ENCODE data around the gene SPP2. TPM values are rescaled to one million over a fixed set of nuclear protein-coding genes. Genes with fewer than 3 reads are reported as not detected.

The SPP2 gene
- total and polyA plus RNA-seq, 9 of the 15 experiments (the other 6 are each of a cell fraction or from before 2014, with no cell fraction given): not detected

GRCh38 chr2:234100686-234101085, 50.2 kb downstream of the SPP2 start (continued):
- no peak for TF ChIP-seq ZFP36 (IDR thresholded peaks at IDR 0.05; ENCODE audit: low read depth, low read length, partially characterized antibody)
- TF ChIP-seq NKRF (IDR thresholded peaks at IDR 0.05; ENCODE audit: borderline replicate concordance): no peak
- no peak for TF ChIP-seq ZNF609 (CRISPR knock-in tag; IDR thresholded peaks at IDR 0.05; ENCODE audit: borderline replicate concordance)
- no peak for TF ChIP-seq MEF2A (IDR thresholded peaks at IDR 0.05; ENCODE audit: control insufficient read depth, low read depth, low read length)
- TF ChIP-seq LEF1 (IDR thresholded peaks at IDR 0.05): no peak
- no peak for TF ChIP-seq GATAD2B (IDR thresholded peaks at IDR 0.05; ENCODE audit: borderline replicate concordance)

Measured in K562 (cell line).